ENCODE measurements around the gene SYTL5.

The SYTL5 gene

DNA sequence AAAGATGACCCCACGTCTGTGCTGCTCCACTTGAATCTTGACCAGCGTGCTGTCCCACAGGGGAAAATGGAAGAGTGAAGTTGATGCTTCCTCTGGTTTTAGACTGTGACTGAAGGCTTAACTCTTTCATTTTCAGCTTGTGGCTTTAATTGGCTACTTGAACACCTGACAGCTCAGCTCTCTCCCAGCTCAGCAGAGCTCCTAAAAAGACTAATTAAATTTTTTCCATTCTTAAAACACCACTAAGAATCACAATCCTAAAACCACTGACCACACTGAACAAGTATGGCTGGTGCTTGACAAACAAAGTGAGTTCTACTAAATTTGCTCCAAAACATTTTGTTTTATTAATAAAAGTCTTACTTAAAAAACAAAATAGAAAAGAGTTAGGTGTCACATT is 142.7 kb downstream of the SYTL5 start:
- Histone ChIP-seq H3K4me2 (peak overlapping the region; percentile 17; the same call in 1 of the 2 replicates), H3K4me1 (ENCODE audit: low read depth, poor library complexity, severe bottlenecking) (peaks cover 8% of the 10 kb centered on the region), H3K9ac (no peak overlapping the region), H3K27me3 (ENCODE audit: insufficient read depth, low read depth) (no peaks in the 10 kb centered on the region), H3K4me3 (IDR thresholded peaks at IDR 0.05; ENCODE audit: insufficient read depth, low read depth, low read length) (no peak overlapping the region), H3K36me3 (ENCODE audit: insufficient read depth) (no peaks in the 10 kb centered on the region), H4K20me1 (ENCODE audit: insufficient read depth) (no peaks in the 10 kb centered on the region), H3K79me2 (ENCODE audit: insufficient read depth, low read depth) (no peaks in the 10 kb centered on the region), H2AFZ (ENCODE audit: low read depth) (no peak overlapping the region), H3K27ac (no peak overlapping the region)
- TF ChIP-seq, protein P1, sequence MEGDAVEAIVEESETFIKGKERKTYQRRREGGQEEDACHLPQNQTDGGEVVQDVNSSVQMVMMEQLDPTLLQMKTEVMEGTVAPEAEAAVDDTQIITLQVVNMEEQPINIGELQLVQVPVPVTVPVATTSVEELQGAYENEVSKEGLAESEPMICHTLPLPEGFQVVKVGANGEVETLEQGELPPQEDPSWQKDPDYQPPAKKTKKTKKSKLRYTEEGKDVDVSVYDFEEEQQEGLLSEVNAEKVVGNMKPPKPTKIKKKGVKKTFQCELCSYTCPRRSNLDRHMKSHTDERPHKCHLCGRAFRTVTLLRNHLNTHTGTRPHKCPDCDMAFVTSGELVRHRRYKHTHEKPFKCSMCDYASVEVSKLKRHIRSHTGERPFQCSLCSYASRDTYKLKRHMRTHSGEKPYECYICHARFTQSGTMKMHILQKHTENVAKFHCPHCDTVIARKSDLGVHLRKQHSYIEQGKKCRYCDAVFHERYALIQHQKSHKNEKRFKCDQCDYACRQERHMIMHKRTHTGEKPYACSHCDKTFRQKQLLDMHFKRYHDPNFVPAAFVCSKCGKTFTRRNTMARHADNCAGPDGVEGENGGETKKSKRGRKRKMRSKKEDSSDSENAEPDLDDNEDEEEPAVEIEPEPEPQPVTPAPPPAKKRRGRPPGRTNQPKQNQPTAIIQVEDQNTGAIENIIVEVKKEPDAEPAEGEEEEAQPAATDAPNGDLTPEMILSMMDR (conservative IDR thresholded peaks at IDR 0.05; ENCODE audit: low read depth, low read length) = no peak

DNA sequence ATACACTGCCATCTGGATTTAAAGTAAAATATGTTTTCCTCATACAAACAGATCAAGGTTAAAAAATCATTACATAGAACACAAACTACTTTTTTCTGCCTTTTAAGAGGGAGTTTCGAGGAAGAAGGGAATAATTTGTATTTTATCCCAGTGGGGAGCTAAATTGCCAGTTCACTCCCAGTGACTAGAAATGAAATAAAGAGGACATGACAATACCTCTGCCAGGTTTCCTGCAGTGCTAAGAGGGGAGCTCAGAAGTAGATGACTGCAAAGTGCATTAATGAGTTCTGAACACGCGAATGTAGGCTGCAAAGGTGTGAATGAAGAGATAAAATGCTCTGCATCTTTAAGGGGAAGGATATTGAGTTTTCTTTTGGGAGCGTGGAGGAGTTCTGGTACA is 144.6 kb downstream of the SYTL5 start:
- no peak overlapping the region for H3K9ac ChIP-seq
- no peak overlapping the region for H3K27ac ChIP-seq
- no peak overlapping the region for H3K4me2 ChIP-seq
- no peaks in the 10 kb centered on the region for H3K79me2 ChIP-seq (ENCODE audit: insufficient read depth, low read depth)
- H3K36me3 ChIP-seq (ENCODE audit: insufficient read depth) = no peaks in the 10 kb centered on the region
- no peaks in the 10 kb centered on the region for H4K20me1 ChIP-seq (ENCODE audit: insufficient read depth)
- no peak overlapping the region for H2AFZ ChIP-seq (ENCODE audit: low read depth)
- no peak overlapping the region for H3K4me3 ChIP-seq (IDR thresholded peaks at IDR 0.05; ENCODE audit: insufficient read depth, low read depth, low read length)
- TF ChIP-seq, protein P1 (conservative IDR thresholded peaks at IDR 0.05; ENCODE audit: low read depth, low read length) = no peak
- no peaks in the 10 kb centered on the region for H3K27me3 ChIP-seq (ENCODE audit: insufficient read depth, low read depth)
- H3K4me1 ChIP-seq (ENCODE audit: low read depth, poor library complexity, severe bottlenecking) = peaks cover 8% of the 10 kb centered on the region

DNA sequence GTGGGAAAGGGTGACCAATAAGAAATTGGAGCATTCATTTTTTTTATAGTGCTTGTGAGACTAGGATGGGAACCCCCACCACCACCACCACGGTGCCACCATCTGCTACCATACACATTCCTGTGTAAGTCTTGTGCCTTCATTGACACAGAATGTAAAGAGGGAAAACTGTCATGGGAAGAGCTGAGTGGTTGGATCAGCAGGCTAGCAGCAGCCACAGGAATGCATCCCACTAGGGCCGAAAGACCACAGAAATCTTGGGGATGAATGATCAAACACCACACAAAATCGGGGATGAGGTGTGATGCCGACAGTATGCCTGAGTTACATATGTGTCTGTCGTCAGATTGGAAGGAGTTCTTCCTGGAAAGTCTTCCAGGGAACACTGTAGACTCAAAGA is 145.1 kb downstream of the SYTL5 start:
- H3K27ac ChIP-seq = no peak overlapping the region
- H3K9ac ChIP-seq = no peak overlapping the region
- no peaks in the 10 kb centered on the region for H3K36me3 ChIP-seq (ENCODE audit: insufficient read depth)
- no peaks in the 10 kb centered on the region for H4K20me1 ChIP-seq (ENCODE audit: insufficient read depth)
- H3K4me1 ChIP-seq (ENCODE audit: low read depth, poor library complexity, severe bottlenecking) = peaks cover 8% of the 10 kb centered on the region
- H3K4me3 ChIP-seq (IDR thresholded peaks at IDR 0.05; ENCODE audit: insufficient read depth, low read depth, low read length) = no peak overlapping the region
- no peak overlapping the region for H2AFZ ChIP-seq (ENCODE audit: low read depth)
- no peak overlapping the region for H3K4me2 ChIP-seq
- H3K79me2 ChIP-seq (ENCODE audit: insufficient read depth, low read depth) = no peaks in the 10 kb centered on the region
- H3K27me3 ChIP-seq (ENCODE audit: insufficient read depth, low read depth) = no peaks in the 10 kb centered on the region
- TF ChIP-seq, protein P1 (conservative IDR thresholded peaks at IDR 0.05; ENCODE audit: low read depth, low read length) = no peak

DNA sequence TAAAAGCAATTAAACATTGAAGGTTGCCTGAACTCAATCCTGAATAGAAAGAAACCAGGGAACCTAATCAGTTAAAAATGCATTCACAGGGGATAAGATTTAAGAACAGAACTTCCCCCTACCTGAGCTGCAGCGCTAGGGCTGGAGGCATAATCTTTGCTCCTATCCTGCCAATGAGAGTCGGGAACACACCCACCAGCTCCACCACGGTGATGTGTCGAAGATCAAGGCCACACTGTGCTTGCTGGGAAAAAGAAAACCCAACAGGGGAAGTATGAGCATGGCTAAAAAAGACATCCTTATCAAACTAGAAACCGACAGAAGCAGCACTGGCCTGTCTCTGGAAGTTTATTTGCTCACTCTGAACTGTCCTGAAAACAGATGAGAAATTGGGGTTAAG is 148.0 kb downstream of the SYTL5 start:
- no peak overlapping the region for H3K4me2 ChIP-seq
- H3K27me3 ChIP-seq (ENCODE audit: insufficient read depth, low read depth) = no peaks in the 10 kb centered on the region
- H3K36me3 ChIP-seq (ENCODE audit: insufficient read depth) = no peaks in the 10 kb centered on the region
- no peak overlapping the region for H3K27ac ChIP-seq
- peaks cover under 1% of the 10 kb centered on the region for H3K4me1 ChIP-seq (ENCODE audit: low read depth, poor library complexity, severe bottlenecking)
- no peak overlapping the region for H3K4me3 ChIP-seq (IDR thresholded peaks at IDR 0.05; ENCODE audit: insufficient read depth, low read depth, low read length)
- no peaks in the 10 kb centered on the region for H3K79me2 ChIP-seq (ENCODE audit: insufficient read depth, low read depth)
- no peak overlapping the region for H2AFZ ChIP-seq (ENCODE audit: low read depth)
- TF ChIP-seq, protein P1 (conservative IDR thresholded peaks at IDR 0.05; ENCODE audit: low read depth, low read length) = no peak
- no peak overlapping the region for H3K9ac ChIP-seq
- no peaks in the 10 kb centered on the region for H4K20me1 ChIP-seq (ENCODE audit: insufficient read depth)

All from KMS-11 (cell line).